CD4-positive, alpha-beta T cell treated with Interleukin-15 for 1 hour (primary cell): ENCODE results near the gene TNFSF8.

Source experiments
- DNase-seq: peaks from one replicate; pipeline ENCODE4 v3.0.0-alpha.2; 2020

Gene TNFSF8

DNA sequence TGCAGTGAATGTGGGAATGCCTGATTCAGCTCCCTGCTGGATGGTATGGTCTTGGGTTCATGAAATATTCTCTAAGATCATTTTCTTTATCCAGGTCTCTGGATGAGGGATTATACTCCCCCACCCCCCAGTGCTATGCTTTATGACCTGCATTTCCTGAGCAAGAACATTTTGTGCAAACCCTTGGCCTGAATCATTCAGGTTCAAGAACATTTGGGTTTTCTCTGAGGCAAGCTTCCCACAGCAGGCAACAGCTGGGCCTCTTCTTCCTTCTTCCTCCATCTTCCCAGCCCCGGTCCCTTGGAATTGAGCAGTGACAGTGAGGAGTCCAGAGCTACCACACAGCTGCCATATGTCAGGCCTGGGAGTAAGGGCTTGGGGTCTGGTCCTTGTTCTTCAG is 65.9 kb downstream of the TNFSF8 start:
- DNase-seq, result no peak

DNA sequence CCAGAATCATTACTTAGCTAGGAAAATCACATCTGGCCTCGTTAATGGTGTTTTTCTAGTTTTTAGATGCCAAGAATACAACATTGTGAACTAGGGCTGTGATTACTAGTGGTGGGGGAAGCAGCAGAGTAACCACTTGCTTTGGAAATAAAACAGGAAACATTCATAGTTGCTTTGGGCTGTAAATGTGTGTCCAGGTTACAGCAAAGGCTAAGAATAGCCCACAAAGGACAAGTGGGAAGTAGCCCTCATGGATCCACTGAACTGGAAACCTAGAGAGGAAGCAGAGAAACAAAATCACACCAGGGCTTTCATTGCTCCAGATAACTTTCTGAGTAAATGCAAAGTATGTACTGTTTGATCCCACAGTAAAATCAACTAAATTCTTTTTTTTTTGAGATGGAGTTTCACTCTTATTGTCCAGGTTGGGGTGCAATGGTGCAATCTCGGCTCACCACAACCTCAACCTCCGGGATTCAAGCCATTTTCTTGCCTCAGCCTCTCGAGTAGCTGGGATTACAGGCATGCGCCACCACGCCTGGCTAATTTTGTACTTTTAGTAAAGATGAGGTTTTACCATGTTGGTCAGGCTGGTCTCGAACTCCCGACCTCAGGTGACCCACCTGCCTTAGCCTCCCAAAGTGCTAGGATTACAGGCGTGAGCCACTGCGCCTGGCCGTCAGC is 68.3 kb downstream of the TNFSF8 start:
- no peak for DNase-seq

DNA sequence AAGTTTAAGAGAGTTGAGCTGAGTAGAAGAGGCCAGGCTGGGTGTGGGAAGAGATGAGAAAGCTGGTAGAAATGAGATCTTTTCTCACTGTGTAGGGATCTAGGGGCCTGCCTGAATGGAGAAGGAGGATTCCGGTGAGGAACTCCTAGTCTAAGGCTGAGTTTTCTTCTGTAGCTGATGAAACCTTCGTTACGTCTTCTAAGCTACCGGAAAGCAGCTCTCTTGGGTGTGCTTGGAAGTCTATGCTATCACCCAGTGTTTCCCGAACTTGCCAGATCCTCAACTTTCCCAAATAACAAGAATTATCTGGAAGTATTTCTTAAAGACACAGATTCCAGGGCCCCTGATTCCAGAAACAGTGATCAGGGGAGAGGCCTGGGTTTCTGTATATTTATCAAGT is 69.1 kb downstream of the TNFSF8 start:
- DNase-seq, result no peak

DNA sequence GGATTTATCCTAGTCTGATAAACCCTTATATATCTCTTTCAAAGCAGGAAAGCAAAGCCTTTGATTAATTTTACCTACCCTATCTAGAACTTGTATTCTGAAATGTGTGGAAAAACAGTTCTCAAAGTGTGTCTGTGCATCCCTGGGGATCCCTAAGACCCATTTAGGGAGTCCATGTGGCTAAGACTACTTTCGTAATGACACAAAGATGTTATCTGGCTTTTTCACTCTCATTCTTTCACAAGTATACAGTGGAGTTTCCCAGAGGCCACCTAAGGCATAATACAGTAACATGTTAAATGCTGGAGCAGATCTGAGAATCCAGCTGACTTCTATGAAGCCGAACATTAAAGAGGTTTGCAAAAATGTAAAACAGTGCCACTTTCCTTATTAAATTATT is 70.2 kb downstream of the TNFSF8 start:
- no peak for DNase-seq

DNA sequence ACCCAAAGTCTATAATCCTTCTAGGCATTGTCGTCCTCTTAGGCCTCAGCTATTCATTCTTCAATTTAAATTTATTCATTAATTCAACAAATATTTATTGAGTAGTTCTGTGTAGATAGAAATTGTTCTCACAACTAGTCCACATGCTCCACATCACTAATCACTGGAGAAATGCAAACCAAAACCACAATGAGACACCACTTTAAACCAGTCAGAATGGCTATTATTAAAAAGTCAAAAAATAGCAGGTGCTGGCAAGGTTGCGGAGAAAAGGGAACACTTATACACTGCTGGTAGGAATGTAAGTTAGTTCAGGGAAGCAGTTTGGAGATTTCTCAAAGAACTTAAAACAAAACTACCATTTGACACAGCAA is 73.5 kb downstream of the TNFSF8 start:
- no peak for DNase-seq

DNA sequence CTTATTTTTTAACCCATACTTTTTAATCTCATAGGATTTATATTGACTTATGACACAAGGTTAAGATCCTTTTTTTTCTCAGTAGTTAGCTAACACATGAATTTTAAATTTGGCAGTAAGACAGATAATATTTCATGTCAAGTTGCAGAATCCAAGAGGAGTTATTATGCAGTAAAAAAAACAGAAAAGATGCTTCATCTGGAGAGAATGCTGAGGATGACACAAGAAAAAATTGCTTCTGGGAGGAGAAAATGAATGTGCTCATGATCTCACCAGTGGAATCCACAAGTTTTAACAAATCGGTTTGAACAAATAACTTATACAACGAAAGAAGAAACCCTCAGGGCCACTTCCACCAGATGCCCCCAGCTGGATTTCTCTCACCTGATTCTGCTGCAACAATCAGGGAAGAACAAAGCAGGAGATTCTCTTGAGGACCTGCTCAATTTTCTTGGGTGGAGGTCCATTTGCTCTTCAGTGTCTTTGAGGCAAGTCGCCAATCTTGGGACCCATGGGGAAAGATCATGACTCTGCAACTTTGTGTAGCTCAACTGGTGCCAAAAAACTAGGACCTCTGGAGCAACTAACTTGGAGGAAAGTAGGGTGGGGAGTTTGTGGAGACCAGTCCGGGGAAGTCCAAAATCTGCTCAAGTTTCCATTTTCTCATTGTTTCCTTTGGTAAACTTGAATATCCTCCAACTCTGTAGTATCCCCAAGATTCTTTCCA is 74.0 kb downstream of the TNFSF8 start:
- no peak for DNase-seq

DNA sequence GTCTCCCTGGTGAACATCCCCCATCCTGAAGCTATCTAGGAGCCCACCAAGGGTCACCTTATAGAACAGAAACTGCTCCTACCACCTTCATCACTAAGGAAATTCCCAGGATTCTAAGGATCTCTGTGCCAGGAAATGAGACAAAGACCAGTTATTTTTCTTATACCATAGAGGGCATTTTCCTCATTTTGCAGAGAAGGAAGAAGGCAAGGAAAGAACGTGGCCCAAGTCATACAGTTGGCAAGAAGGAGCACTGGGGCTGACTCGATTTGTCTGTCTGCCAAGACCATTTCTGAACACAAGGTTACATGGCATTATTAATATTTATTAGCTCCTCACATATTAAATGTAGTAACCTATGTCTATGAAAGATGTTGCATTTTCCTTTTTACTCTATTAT is 74.9 kb downstream of the TNFSF8 start:
- no peak for DNase-seq

DNA sequence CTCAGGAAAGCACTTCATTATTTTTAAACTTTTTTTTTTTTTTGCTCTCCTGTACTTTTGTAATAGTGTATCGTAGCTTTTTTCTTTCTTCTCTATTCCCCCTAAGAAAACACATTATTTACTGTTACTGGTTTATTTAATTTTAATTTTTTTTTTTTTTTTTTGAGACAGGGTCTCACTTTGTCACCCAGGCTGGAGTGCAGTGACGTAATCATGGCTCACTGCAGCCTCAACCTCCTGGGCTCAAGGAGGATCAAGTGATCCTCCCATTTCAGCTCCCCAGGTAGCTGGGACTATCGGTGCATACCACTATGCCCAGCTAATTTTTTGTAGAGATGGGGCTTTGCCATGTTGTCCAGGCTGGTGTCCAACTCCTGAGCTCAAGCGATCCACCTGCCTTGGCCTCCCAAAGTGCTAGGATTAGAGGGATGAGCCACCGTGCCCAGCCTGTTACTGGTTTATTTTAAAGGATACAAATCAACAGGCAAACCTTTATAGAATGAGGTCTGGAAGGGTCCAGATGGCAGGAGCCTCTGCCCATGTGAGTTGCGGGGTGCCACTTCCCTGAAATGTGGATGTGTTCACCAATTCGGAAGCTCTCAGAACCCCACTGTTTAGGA is 75.5 kb downstream of the TNFSF8 start:
- DNase-seq, result no peak

DNA sequence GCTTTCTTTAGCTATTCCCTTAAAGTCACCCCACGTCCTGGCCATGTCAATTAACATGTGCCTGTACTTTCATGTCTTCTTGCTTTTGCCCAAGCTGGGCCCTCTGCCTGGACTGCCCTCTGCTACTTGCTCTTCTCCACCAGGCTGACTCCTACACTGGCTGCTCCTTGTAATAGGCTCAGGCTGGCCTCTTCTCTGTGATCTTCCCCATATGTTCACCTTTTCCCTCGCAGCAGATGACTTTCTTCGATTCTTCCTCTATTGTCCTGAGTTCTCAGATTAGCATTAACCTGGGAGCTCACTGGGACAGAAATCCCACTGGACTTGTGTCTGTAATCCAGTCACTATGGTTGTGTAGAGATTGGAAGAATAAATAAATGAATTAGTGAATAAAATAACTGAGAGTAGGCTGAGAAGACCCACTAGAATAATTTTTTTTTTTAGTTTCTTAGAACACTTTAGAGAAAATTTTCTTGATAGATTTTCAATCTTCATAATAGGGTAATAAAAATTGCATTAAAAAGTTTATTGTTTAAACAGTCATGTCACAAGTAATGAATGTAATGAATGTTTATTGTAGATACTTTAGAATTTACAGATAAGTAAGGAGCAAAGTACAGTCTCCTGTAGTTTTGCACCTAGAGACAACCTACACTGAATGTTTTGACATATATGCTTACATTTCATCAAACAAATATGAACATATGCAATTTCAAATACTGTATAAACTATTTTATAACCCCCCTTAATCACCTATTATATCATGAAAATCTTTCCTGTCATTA is 77.1 kb downstream of the TNFSF8 start:
- DNase-seq, result no peak

DNA sequence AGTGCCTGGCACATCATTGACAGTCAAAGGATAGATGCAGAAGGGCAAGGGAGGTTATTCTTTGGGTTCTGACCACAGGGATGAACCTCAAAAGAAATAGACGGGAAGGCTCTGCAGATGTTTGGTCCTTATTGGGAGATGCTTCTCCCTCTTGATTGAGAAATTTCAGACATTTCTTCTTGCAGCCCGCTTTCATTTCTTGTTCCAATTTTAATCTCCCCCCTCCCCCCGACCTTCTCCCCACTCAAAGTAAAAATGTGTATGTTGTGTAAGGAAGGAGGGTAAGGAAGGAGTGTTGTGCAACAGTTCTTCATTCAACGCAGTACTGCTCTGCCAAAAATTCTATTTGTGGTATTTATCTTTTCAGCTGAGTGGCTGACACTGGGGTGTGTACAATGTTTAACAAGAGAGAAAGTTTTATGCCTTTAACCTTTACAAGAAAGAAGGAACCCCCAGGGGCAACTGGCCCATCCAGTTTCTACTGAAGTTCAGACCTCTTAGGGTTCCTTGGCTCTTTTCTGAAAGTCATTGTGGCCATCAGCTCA is 78.3 kb downstream of the TNFSF8 start:
- no peak for DNase-seq

DNA sequence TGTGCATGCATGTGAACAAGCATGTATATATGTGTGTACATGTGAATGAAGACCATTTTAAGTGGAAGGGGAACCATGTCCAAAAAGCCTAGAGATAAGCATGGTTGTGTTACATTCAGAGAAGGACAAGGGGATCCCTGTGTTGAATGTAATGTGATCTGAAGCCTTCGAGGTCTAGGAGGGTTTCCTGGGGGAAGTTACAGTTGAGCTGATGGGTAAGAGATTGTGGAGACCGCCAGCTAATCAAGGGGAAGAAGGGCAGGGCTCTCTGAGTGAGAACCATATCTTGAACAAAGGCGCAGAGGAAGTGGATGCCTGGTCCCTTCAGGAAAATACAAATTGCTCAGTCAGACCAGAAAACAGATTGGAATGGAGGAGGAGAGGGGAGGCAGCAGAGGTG is 79.1 kb downstream of the TNFSF8 start:
- DNase-seq, result no peak
